NCI-H1417 treated with DMSO at 0.1 percent for 48 hours (cell line): ENCODE data around the gene OSCP1.
A peak's percentile ranks its signal among the peaks of the same experiment; 100 is the strongest.

ENCODE experiments used
- DNase-seq: peaks from one replicate; lab custom pipeline; 2025; lab: John Stamatoyannopoulos, UW

The OSCP1 gene

GRCh38 chr1:36401602-36402503 is 48.4 kb downstream of the OSCP1 start:
- no peak for DNase-seq

DNA sequence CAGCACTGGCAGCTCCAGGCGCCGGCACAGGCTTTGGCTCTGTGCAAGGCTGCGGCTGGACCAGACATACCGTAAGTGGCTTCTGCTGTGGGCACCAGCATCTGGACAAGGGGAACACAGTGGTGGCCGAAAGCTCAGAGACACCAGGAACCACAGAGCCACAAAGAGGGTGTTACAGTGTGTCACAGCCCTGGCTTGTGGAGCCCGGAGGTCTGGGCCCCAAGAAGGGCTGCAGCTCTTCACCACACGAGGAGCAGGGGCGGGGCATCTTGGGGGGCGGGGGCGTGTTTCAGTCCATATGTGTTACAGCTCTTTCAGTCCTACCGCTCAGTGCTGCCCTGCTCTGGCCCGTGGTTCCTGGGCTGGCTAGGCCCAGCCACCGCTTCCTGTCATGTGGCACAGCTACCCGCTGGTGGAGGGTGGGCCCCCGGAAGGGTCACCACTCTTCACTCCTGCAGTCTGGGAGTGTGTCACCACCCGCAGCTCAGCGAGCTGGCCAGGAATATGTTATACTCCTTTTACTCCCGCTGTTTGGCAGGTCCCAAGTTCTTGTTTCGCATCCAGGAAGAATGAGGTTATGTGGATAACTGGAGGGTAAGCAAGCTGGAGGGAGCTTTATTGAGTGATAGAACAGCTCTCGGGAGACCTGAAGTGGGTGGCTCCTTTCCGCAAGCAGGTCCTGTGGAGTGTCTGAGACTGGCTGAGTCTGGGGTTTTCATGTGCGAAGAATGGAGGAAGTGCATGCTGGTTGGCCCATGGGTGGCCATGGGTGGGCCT is 49.2 kb downstream of the OSCP1 start:
- no peak for DNase-seq

- no peak for DNase-seq
These were observed 49.8 kb downstream of the OSCP1 start for GRCh38 chr1:36400514-36400824.

GRCh38 chr1:36398370-36398977 is 51.8 kb downstream of the OSCP1 start:
- DNase-seq: no peak

DNA sequence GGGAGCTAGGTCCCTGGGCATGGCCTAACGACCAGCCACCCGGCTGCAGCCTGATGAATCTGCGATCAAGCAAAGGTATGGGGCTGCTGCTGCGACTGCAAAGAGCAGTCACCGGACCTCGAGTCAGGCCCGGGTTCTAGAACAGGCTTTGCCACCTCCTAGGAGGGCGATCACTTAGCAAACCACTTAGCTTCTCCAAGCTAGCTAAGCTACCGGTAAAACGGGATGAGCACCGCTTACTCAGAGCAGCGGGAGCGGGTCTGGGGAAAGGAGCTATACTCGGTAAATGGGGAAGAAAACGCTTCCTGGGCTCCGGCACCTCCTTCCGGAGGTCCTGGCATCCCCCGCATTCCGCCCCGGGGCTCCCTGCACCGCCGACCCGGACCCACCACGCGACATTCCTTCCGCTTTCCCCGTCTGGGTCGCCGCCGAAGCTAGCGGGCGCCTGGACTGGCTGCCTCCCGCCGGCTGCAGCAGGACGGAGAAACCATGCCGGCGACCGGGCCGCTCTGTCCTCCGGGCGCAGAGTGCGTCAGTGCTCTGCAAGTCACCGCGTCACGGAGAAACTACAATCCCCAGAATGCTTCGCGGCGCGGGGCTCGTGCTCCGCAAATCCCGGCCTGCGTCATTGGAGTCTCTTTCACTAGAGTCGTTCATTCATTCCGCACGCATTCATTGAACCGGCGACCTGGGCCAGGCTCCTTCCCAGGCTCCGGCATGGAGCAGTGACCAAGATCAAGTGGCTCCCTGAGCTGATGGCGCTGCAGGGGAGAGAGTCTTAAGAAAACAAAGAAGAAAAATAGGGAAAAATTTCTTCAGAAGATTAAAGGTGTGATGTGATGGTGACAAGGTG is 52.6 kb downstream of the OSCP1 start, which contains the start of gene LSM10:
TSS of gene LSM10 (minus strand) at position 531 of the 853 bp plus-strand sequence. CDS start 3,779 bp downstream, outside the sequence.
- peak; percentile 58 for DNase-seq

DNA sequence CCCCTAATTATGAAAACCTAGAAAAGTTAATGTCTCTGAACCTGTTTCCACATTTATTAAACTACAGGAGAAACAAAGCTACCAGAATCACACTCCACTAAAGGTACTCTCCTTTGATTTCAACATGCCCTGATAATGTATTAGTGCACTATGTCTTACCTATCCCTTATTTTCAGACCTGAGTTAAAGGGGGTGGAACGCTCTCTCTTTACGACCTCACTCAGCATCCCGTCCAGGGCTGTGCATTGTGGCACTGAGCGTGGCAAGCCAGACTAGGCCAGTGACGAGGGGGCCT is 53.2 kb downstream of the OSCP1 start:
- no peak for DNase-seq

- DNase-seq: no peak
These were observed 53.9 kb downstream of the OSCP1 start for GRCh38 chr1:36396359-36396758.

DNA sequence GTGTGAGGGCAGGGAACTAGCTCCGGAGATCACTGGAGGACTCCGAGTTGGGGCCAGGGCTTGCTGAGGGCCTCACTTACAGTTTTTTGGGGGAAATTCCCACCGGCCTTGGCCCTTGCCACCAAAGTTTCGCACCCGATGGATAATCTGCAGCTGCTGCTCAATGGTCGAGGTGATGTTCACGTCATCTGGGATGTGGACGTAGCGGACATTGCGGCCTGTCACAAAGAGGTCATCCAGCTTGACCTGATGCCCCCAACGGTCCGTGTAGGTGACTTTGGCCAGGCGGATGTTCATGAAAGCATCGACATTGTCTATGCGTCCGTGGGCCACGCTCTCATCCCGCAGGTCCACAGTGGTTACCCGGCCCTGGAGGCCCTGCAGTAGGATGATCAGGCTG is 56.6 kb downstream of the OSCP1 start:
- no peak for DNase-seq

DNA sequence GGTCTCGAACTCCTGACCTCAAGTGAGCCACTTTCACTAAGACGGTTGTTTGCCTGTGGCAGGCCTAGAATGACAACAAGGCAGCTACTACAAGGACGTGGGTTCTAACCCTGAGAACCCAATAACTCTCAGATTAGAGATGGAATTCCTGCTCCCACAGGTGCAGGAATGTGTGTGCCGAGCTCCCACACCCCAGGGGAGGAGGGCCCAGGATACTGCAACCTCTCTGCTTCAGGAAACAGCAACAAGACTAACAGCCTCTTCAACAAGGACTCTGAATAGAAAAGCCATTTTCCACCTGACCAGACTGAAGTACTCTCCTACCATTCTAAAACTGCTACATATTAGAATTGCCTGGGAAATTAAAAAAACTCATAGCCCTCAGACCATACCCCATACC is 57.4 kb downstream of the OSCP1 start:
- no peak for DNase-seq

DNA sequence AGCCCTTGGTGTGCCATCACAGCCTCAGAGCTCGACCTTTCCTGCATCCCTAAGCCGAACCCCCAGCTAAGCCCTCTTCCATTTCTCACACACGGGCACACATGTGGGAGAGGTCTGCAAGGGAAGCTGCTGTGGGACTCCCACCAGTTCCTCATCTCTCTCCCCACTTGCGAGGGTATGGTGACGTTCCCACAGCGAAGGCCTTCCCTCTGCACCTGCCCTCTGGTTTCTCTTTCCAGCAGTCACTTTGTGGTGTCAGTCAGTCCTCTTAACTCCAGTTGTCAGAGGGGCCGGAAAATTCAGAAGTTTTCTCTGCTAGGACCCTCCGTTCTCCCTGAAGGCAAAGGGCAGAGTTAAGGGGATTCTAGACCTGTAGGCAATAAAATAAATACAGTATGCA is 59.0 kb downstream of the OSCP1 start:
- no peak for DNase-seq

DNA sequence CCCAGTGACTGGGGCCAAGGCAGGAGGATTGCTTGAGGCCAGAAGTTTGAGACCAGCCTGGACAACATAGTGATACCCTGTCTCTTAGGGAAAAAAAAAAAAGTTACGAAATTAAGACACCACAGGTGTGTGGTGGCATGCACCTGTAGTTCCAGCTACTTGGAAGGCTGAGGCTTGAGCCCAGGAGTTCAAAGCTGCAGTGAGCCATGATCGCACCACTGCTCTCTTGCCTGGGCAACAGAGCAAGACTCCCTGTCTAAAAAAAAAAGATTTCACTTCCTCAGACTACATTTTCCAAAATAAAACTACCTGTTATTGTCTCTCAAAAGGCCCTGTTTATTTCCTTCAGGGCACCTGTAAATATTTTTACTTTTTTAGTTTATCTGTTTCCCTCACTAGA is 59.8 kb downstream of the OSCP1 start:
- DNase-seq: no peak

DNA sequence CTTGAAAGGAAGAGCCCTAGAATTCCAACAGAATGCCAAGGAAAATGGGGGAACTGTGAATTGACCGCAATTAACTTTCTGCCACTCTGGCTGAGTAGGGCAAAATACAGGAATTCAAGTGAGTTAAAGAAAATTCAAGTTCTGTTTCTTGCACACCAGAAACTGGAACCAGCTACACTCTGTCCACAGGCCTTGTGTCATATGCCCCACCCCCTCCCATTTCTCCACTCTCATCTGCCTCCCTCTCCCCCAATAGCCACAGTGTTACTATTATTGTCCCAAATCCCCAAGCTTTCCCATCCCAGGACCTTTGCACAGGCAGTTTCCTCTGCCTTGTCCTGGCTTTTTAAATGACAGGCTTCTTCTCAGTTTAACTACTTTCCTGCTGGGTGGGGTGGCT is 60.3 kb downstream of the OSCP1 start:
- no peak for DNase-seq

DNA sequence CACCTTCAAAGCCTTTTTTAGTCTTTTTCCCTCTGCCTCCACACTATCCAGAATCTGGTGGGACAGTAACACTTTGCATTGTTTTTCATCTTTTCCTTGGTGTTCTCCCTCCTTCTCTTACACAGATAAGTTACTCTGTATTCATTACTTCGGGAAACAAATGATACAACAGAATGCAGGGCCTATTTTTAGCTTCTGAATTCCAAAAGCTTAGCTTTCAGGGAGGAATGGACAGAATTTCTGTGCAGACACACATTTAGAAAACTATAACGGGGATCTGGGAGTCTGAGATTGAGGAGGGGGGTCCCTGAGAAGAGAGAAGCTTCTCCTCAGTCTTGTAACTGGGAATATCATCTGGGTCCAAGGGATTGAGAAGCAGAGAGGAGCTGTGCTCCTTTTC is 61.0 kb downstream of the OSCP1 start:
- DNase-seq: no peak

DNA sequence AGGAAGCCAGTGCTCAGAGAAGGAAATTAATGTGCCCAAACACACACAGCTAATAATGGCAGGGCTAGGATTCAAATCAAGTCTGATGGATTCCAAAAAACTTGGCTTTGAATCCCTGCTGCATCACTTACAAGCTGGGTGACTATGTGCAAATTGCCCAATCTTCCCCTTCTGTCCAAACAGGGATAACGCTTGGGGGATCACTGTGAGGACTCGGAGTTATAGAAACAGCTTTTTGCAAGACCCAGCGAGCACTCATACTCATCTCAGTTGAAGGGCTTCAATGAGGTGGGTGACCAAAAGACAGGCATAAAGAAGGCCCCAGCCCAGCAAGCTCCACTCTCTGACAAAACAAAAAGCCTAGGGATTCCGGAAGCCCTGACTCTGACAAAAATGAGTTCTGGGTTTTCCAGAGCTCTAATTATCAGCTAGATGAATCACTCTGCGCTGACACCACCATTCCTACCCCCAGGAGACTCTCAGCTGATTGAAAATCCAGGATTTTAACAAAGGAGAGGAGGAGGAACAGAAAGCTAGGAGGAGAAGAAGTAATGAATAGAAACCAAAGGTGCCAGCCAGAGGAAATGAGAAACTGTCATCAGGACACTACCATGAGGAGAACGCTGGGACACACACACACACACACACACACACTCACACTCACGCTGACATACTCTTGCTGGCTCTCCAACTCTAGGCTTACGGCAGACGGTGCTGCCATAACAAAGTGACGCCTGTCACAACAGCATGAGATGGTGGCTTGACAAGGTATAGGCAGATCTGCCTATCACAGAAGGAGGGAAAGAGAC is 62.9 kb downstream of the OSCP1 start:
- no peak for DNase-seq

DNA sequence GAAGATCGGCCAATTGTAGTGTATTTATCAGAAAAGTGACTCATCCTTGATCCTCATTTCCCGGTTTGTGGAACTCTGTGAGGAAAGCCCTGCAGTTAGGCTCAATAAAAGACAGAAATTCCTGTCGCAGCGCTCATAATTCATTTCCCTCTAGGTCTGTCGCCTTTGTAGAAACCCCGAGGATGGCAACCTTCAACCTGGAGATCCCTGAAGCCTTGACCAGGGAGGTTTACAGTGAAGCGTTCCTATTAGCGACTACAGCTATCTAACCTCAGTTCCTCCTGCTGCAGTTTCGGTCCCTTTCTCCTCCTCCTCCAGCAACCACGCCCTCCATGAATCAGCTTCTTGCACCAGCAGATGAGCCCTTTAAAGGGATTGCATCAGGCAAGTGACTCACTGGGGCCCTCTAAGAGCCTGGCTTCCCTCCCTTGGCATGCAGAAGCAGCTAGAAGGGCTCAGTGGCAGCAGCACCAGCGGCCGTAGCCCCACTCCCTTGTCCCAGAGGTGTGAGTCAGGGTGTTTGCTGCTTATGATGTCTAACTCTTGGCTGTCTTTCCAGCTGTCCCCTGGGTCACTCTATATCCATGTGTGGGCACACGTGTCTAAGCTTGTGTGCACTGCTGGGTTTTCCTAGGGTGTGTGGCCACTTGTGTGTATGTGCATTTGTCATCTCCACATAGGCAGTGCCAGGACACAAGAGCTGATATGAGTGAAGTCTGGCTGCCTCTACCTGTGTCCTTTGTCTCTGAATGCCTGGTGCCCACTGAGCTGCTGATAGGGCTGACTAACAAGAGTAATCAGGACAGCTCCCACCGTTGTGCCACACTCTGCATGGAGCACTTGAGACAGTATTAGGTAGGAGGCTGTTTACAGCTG is 63.7 kb downstream of the OSCP1 start:
- DNase-seq: peak; percentile 37

GRCh38 chr1:36385410-36386264 is 64.6 kb downstream of the OSCP1 start, which contains the start of gene STK40:
TSS of gene STK40 (minus strand) at chr1:36385924. CDS start at chr1:36361332, 24,592 bp downstream.
- peak; percentile 94 for DNase-seq

GRCh38 chr1:36384542-36385409 is 65.5 kb downstream of the OSCP1 start:
- DNase-seq: no peak

GRCh38 chr1:36383240-36383639 is 67.0 kb downstream of the OSCP1 start:
- no peak for DNase-seq
